ENCODE data around the gene APAF1. TPM values are rescaled to one million over a fixed set of nuclear protein-coding genes. Genes with fewer than 3 reads are reported as not detected.

The APAF1 gene
- polyA plus RNA-seq, 1 of the 3 experiments (the other 2 are of a cell fraction) = 3.3 TPM

- Histone ChIP-seq H3K4me3 (ENCODE audit: low read depth in 2 of 2, low read length in 1 of 2) (no peak overlapping the region), H3K36me3 (replicated peaks in 1 of 2; ENCODE audit: control insufficient read depth in 1 of 2, insufficient read depth in 2 of 2, low read length in 1 of 2) (peaks cover 10 to 65% of the 10 kb centered on the region in 2 experiments), H3K4me2 (no peak overlapping the region), H4K20me1 (ENCODE audit: insufficient read depth) (no peaks in the 10 kb centered on the region), H3F3A (replicated peaks; ENCODE audit: insufficient read depth) (peaks cover 17% of the 10 kb centered on the region), H3K4me1 (ENCODE audit: control insufficient read depth in 1 of 2, insufficient read depth in 2 of 2, low read depth in 1 of 2, low read length in 1 of 2) (no peaks in the 10 kb centered on the region), H3K9me2 (no peaks in the 10 kb centered on the region), H3K27me3 (ENCODE audit: insufficient read depth) (no peaks in the 10 kb centered on the region), H3K9me3 (0 out of 2 replicates have a peak, but pooled peaks cover 3% of the 10 kb centered on the region), H3K9ac (no peak overlapping the region), H3K79me2 (ENCODE audit: insufficient read depth) (peaks cover 4% of the 10 kb centered on the region; the same call in 1 of the 2 replicates), H2AFZ (ENCODE audit: low read depth) (no peak overlapping the region), H3K27ac (ENCODE audit: low read depth in 2 of 2, low read length in 1 of 2) (no peak overlapping the region)
- TF ChIP-seq TEAD4 (IDR thresholded peaks at IDR 0.05; ENCODE audit: borderline replicate concordance, insufficient read depth) (no peak), POLR2AphosphoS5 (IDR thresholded peaks at IDR 0.05; ENCODE audit: low read depth, low read length) (no peak), PBX3 (IDR thresholded peaks at IDR 0.05) (no peak), REST (IDR thresholded peaks at IDR 0.05; ENCODE audit: low read depth, low read length) (no peak), FOSL2 (IDR thresholded peaks at IDR 0.05; ENCODE audit: borderline replicate concordance, low read depth) (no peak), IRF3 (IDR thresholded peaks at IDR 0.05; ENCODE audit: low read depth, low read length) (no peak), TAF1 (IDR thresholded peaks at IDR 0.05; ENCODE audit: borderline replicate concordance, low read depth, low read length) (no peak), USF2 (IDR thresholded peaks at IDR 0.05; ENCODE audit: borderline replicate concordance, low read depth, low read length) (no peak), NFIC (IDR thresholded peaks at IDR 0.05; ENCODE audit: borderline replicate concordance) (no peak), USF1 (IDR thresholded peaks at IDR 0.05; ENCODE audit: borderline replicate concordance, low read depth) (no peak), SIN3A (IDR thresholded peaks at IDR 0.05; ENCODE audit: borderline replicate concordance, low read depth, low read length) (no peak), ELF1 (IDR thresholded peaks at IDR 0.05) (no peak), NRF1 (IDR thresholded peaks at IDR 0.05; ENCODE audit: low read depth, low read length) (no peak), EZH2phosphoT487 (IDR thresholded peaks at IDR 0.05; ENCODE audit: borderline replicate concordance, low read depth) (no peak), EP300 (IDR thresholded peaks at IDR 0.05; ENCODE audit: borderline replicate concordance in 1 of 2, low read depth in 1 of 2, low read length in 1 of 2) (no peak), MXI1 (IDR thresholded peaks at IDR 0.05; ENCODE audit: low read depth, low read length) (no peak), JUND (IDR thresholded peaks at IDR 0.05) (no peak), FOXJ3 (CRISPR knock-in tag; IDR thresholded peaks at IDR 0.05) (no peak), RCOR1 (IDR thresholded peaks at IDR 0.05; ENCODE audit: low read length) (no peak), RFX5 (IDR thresholded peaks at IDR 0.05; ENCODE audit: low read length) (no peak)
- POLR2A ChIA-PET = no interaction called here
- CTCF ChIA-PET = no interaction called here
- DNase-seq = no peak
Observed at GRCh38 chr12:98691351-98691750, 46.3 kb downstream of the APAF1 start.

All from SK-N-SH (cell line).